ENCODE measurements around the gene USP40. TPM values are rescaled to one million over a fixed set of nuclear protein-coding genes. Genes with fewer than 3 reads are reported as not detected.
"Not testable (repeated sequence)": the region's sequence is repeated elsewhere in the genome, so short reads cannot be mapped to it uniquely, and the experiment has no call there.

The USP40 gene
- total and polyA plus RNA-seq, 9 donors: 18.0 to 44.6 (median 36.1) TPM

- H3K4me1 ChIP-seq (ENCODE audit: insufficient read depth): no peaks in the 10 kb centered on the region
- TF ChIP-seq POLR2A (IDR thresholded peaks at IDR 0.05): no peak
- TF ChIP-seq EP300 (IDR thresholded peaks at IDR 0.05): no peak
- TF ChIP-seq, protein P1, sequence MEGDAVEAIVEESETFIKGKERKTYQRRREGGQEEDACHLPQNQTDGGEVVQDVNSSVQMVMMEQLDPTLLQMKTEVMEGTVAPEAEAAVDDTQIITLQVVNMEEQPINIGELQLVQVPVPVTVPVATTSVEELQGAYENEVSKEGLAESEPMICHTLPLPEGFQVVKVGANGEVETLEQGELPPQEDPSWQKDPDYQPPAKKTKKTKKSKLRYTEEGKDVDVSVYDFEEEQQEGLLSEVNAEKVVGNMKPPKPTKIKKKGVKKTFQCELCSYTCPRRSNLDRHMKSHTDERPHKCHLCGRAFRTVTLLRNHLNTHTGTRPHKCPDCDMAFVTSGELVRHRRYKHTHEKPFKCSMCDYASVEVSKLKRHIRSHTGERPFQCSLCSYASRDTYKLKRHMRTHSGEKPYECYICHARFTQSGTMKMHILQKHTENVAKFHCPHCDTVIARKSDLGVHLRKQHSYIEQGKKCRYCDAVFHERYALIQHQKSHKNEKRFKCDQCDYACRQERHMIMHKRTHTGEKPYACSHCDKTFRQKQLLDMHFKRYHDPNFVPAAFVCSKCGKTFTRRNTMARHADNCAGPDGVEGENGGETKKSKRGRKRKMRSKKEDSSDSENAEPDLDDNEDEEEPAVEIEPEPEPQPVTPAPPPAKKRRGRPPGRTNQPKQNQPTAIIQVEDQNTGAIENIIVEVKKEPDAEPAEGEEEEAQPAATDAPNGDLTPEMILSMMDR (IDR thresholded peaks at IDR 0.05): no peak
- no peak overlapping the region for H3K4me3 ChIP-seq
- no peaks in the 10 kb centered on the region for H3K36me3 ChIP-seq
- no peak overlapping the region for H3K27ac ChIP-seq
- H3K27me3 ChIP-seq: no peaks in the 10 kb centered on the region
- H3K9me3 ChIP-seq: no peaks in the 10 kb centered on the region
- no peak for DNase-seq
- 75 to 91% (median 89%) methylated on average over 2 of the region's 2 CpGs for WGBS, 3 donors
- intact Hi-C loops (cut with DNase I): no loop called here
These were observed 21.8 kb upstream of the USP40 start for GRCh38 chr2:233588400-233588799.

DNA sequence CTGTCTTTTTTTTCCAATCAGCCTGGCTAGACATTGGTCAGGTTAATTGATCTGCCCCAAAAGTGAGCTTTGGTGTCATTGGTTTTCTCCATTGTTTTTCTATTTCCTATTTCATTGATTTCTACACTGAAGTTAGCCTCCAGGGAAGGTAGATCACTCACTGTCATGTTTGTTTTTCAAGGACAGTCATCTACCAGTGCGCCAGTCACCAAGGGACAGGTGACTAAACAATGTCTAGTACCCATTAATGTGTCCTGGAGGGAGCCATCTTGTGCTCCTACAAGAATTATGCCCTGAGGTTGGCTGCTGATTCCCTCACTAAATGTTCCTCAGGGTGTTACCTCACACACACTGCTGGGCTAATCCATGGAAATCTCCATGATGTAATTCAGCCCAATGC lies 17.6 kb upstream of the USP40 start:
- TF ChIP-seq POLR2A (IDR thresholded peaks at IDR 0.05): no peak
- TF ChIP-seq, protein P1 (IDR thresholded peaks at IDR 0.05): no peak
- no peak for TF ChIP-seq EP300 (IDR thresholded peaks at IDR 0.05)
- no peaks in the 10 kb centered on the region for H3K36me3 ChIP-seq
- H3K27me3 ChIP-seq: no peaks in the 10 kb centered on the region
- no peak overlapping the region for H3K4me3 ChIP-seq
- DNase-seq: no peak
- WGBS, 3 donors: 81 to 93% (median 87%) methylated on average over 1 of the region's 1 CpG
- intact Hi-C loops (cut with DNase I): no loop called here
- no peaks in the 10 kb centered on the region for H3K9me3 ChIP-seq
- H3K27ac ChIP-seq: no peak overlapping the region
- H3K4me1 ChIP-seq (ENCODE audit: insufficient read depth): no peaks in the 10 kb centered on the region

- H3K9me3 ChIP-seq; H3K4me3 ChIP-seq; H3K27ac ChIP-seq; DNase-seq; H3K27me3 ChIP-seq; H3K4me1 ChIP-seq (ENCODE audit: insufficient read depth); H3K36me3 ChIP-seq; intact Hi-C loops (cut with DNase I): not testable (repeated sequence)
- WGBS, 3 donors: 74 to 82% (median 80%) methylated on average over 35 of the region's 35 CpGs
These were observed 16.8 kb upstream of the USP40 start for GRCh38 chr2:233583217-233583965.

DNA sequence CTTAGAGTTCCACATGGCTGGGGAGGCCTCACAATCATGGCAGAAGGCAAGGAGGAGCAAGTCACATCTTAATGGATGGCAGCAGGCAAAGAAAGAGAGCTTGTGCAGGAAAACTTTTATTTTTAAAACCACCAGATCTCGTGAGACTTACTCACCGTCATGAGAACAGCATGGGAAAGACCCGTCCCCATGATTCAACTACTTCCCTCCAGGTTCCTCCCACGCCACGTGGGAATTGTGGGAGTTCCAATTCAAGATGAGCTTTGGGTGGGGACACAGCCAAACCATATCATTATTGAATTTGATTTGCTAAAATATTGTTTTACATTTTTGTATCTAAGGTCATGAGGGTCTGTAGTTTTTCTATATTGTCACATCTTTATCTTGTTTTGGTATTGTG lies 10.8 kb upstream of the USP40 start:
- H3K9me3 ChIP-seq; H3K27me3 ChIP-seq; H3K4me3 ChIP-seq; H3K4me1 ChIP-seq (ENCODE audit: insufficient read depth); H3K27ac ChIP-seq; DNase-seq; H3K36me3 ChIP-seq; intact Hi-C loops (cut with DNase I): not testable (repeated sequence)
- 50 to 56% (median 54%) methylated on average over 5 of the region's 5 CpGs for WGBS, 3 donors

- TF ChIP-seq EP300 (IDR thresholded peaks at IDR 0.05): no peak
- TF ChIP-seq POLR2A (IDR thresholded peaks at IDR 0.05): no peak
- TF ChIP-seq, protein P1 (IDR thresholded peaks at IDR 0.05): no peak
- Histone ChIP-seq H3K27me3 (no peaks in the 10 kb centered on the region), H3K36me3 (no peaks in the 10 kb centered on the region), H3K9me3 (no peaks in the 10 kb centered on the region), H3K4me1 (ENCODE audit: insufficient read depth) (no peaks in the 10 kb centered on the region), H3K4me3 (no peak overlapping the region), H3K27ac (no peak overlapping the region)
- intact Hi-C loops (cut with DNase I): no loop called here
- DNase-seq: no peak
- WGBS, 3 donors: 80 to 88% (median 84%) methylated on average over 4 of the region's 4 CpGs
These were observed 5.9 kb upstream of the USP40 start for GRCh38 chr2:233572468-233572867.

All from ovary (tissue), 9 donors.